A549 (cell line): Measurements from ENCODE around the gene LMNB1. TPM values are rescaled to one million over a fixed set of nuclear protein-coding genes. Genes with fewer than 3 reads are reported as not detected.
"Not testable (repeated sequence)": the region's sequence is repeated elsewhere in the genome, so short reads cannot be mapped to it uniquely, and the experiment has no call there.

Experiments
- ATAC-seq, 2 experiments: fragments of 200-7000 bp in 1 of 2; fragments of >200 bp in 1 of 2; cut with Nextera tagmentation in 1 of 2; cut with Tn5 transposase in 1 of 2; 3 replicates each; pipeline versions ENCODE4 v1.8.0 to v1.9.1; 2018 to 2020; ENCODE audit warnings: mild to moderate bottlenecking in 1 of 2, moderate library complexity in 1 of 2
- CTCF ChIA-PET: fragments of 300-600 bp; sonication (Branson Sonifier 250); formaldehyde crosslinking; extraction: SDS; loops from one replicate; lab custom pipeline; 2021; ENCODE audit warnings: antibody characterized with exemption, inconsistent platforms; lab: Yijun Ruan, JAX
- POLR2A ChIA-PET: fragments of 350-600 bp; formaldehyde crosslinking; extraction: SDS; loops from one replicate; lab custom pipeline; 2021; ENCODE audit warnings: antibody characterized with exemption, inconsistent platforms; lab: Yijun Ruan, JAX
- DNase-seq, 2 experiments: peaks; one replicate each; pipeline versions ENCODE4 v3.0.0 to v3.0.0-alpha.2; 2011 to 2016; ENCODE audit warnings: low read depth in 1 of 2, low spot score in 1 of 2
- FAIRE-seq: peaks from 2 replicates; lab custom pipeline; 2011; peaks lifted over from hg19 to GRCh38; lab: Jason Lieb, UNC
- H3K27ac ChIP-seq, 2 experiments: fragments of >200 bp; sonication (Bioruptor Twin); formaldehyde crosslinking; 3 replicates each; pipeline ENCODE4 v1.5.1; 2016 to 2017
- H3K4me1 ChIP-seq: fragments of >200 bp; sonication (Bioruptor Twin); formaldehyde crosslinking; 3 replicates; pipeline ENCODE4 v1.6.1; 2016
- H3K4me2 ChIP-seq: fragments of >200 bp; sonication (Bioruptor Twin); formaldehyde crosslinking; 3 replicates; pipeline ENCODE4 v1.6.1; 2016
- H3K4me3 ChIP-seq: fragments of >200 bp; sonication (Bioruptor Twin); formaldehyde crosslinking; 3 replicates; pipeline ENCODE4 v1.5.1; 2016
- H3K9me3 ChIP-seq: fragments of >200 bp; sonication (Bioruptor Twin); formaldehyde crosslinking; 3 replicates; pipeline ENCODE4 v1.6.1; 2016
- CEBPB ChIP-seq, 2 experiments: fragments of >200 bp in 1 of 2; sonication (Bioruptor Twin) in 1 of 2; formaldehyde crosslinking in 1 of 2; IDR thresholded peaks; 2 replicates each; pipeline ENCODE4 v1.6.1; 2012 to 2016
- CHD2 ChIP-seq: fragments of 150-350 bp; IDR thresholded peaks from 2 replicates; pipeline ENCODE4 v1.6.1; 2014; ENCODE audit warnings: low read length; ENCODE audit not compliant: partially characterized antibody
- CTCF ChIP-seq: fragments of >200 bp; sonication (Bioruptor Twin); formaldehyde crosslinking; IDR thresholded peaks from 3 replicates; pipeline ENCODE4 v1.5.1; 2016
- FOSB ChIP-seq: fragments of 250-450 bp; sonication (Bioruptor Pico); IDR thresholded peaks from 2 replicates; pipeline ENCODE4 v1.5.0; 2020; ENCODE audit warnings: mild to moderate bottlenecking, moderate library complexity
- FOSL2 ChIP-seq, 2 experiments: fragments of 450-650 bp in 1 of 2; fragments of >200 bp in 1 of 2; sonication (Bioruptor Twin) in 1 of 2; formaldehyde crosslinking; IDR thresholded peaks; 2 replicates each; pipeline versions ENCODE4 v1.5.0 to v1.6.1; 2016 to 2020; ENCODE audit warnings: mild to moderate bottlenecking in 1 of 2, moderate library complexity in 1 of 2
- HEYL ChIP-seq: fragments of 250-450 bp; sonication (Bioruptor Pico); IDR thresholded peaks from 2 replicates; pipeline ENCODE4 v1.8.0; 2021; ENCODE audit warnings: mild to moderate bottlenecking, moderate library complexity
- HOXB13 ChIP-seq: fragments of 250-450 bp; sonication (Bioruptor Pico); IDR thresholded peaks from 2 replicates; pipeline ENCODE4 v1.5.0; 2020; ENCODE audit warnings: low read depth, mild to moderate bottlenecking, moderate library complexity
- HOXB5 ChIP-seq: fragments of 250-450 bp; sonication (Bioruptor Pico); IDR thresholded peaks from 2 replicates; pipeline ENCODE4 v1.5.0; 2020; ENCODE audit warnings: mild to moderate bottlenecking, moderate library complexity
- JUNB ChIP-seq: fragments of >200 bp; sonication (Bioruptor Twin); formaldehyde crosslinking; IDR thresholded peaks from 2 replicates; pipeline ENCODE4 v1.6.1; 2016
- KDM5A ChIP-seq: fragments of 200-600 bp; sonication (generic); IDR thresholded peaks from 2 replicates; pipeline ENCODE4 v1.6.1; 2016; ENCODE audit warnings: antibody characterized with exemption, mild to moderate bottlenecking
- MAZ ChIP-seq: fragments of 150-350 bp; IDR thresholded peaks from 2 replicates; pipeline ENCODE4 v1.6.1; 2014; ENCODE audit warnings: antibody characterized with exemption, low read depth, low read length, borderline replicate concordance
- NPAS2 ChIP-seq: fragments of 250-450 bp; sonication (Bioruptor Pico); IDR thresholded peaks from 2 replicates; pipeline ENCODE4 v1.8.0; 2022; ENCODE audit warnings: mild to moderate bottlenecking, moderate library complexity, borderline replicate concordance
- POLR2A ChIP-seq: IDR thresholded peaks from 2 replicates; pipeline ENCODE4 v1.6.1; 2012; ENCODE audit warnings: mild to moderate bottlenecking, low read length
- POLR2AphosphoS2 ChIP-seq: conservative IDR thresholded peaks from 2 replicates; pipeline ENCODE4 v1.6.1; 2012; ENCODE audit warnings: low read length, improper control_type of control experiment, inconsistent platforms
- RARB ChIP-seq: fragments of 250-450 bp; sonication (Bioruptor Pico); IDR thresholded peaks from 2 replicates; pipeline ENCODE4 v1.8.0; 2021; ENCODE audit warnings: mild to moderate bottlenecking, moderate library complexity
- RCOR1 ChIP-seq: fragments of 150-350 bp; IDR thresholded peaks from 2 replicates; pipeline ENCODE4 v1.6.1; 2014; ENCODE audit warnings: antibody characterized with exemption, low read length, low read depth
- RFX5 ChIP-seq: fragments of 450-650 bp; IDR thresholded peaks from 2 replicates; pipeline ENCODE4 v1.7.1; 2014; ENCODE audit warnings: antibody characterized with exemption, mild to moderate bottlenecking, moderate library complexity
- RNF2 ChIP-seq: fragments of 200-600 bp; sonication (generic); IDR thresholded peaks from 2 replicates; pipeline ENCODE4 v1.6.1; 2016; ENCODE audit warnings: low read depth, mild to moderate bottlenecking, antibody characterized with exemption, moderate library complexity, borderline replicate concordance
- TFCP2L1 ChIP-seq: fragments of 250-450 bp; sonication (Bioruptor Pico); IDR thresholded peaks from 2 replicates; pipeline ENCODE4 v1.5.0; 2021; ENCODE audit warnings: mild to moderate bottlenecking
- TP53 ChIP-seq: fragments of 250-450 bp; sonication (Bioruptor Pico); IDR thresholded peaks from 2 replicates; pipeline ENCODE4 v1.5.0; 2021; ENCODE audit warnings: mild to moderate bottlenecking, moderate library complexity
- ZC3H11A ChIP-seq: fragments of 450-650 bp; IDR thresholded peaks from 2 replicates; pipeline ENCODE4 v1.6.1; 2014; ENCODE audit warnings: antibody characterized with exemption, mild to moderate bottlenecking
- ZFP36 ChIP-seq: fragments of 450-650 bp; IDR thresholded peaks from 2 replicates; pipeline ENCODE4 v1.6.1; 2014; ENCODE audit warnings: borderline replicate concordance; ENCODE audit not compliant: partially characterized antibody
- WGBS: methylation state at CpG from one replicate; pipeline ENCODE4 v1.1.6; 2017; ENCODE audit errors: missing lambda C conversion rate; 5-methylcytosine and 5-hydroxymethylcytosine counted together
- polyA plus RNA-seq, 4 experiments: library from polyadenylated mRNA; depleted of rRNA in 3 of 4; stranded (reverse); fragments of >200 nt; fragmentation: RNase III in 1 of 4; extraction: RNeasy Plus Mini Kit Qiagen cat#74134 plus additional on column Dnase treatment in 1 of 4; gene quantifications; 2 replicates in 3 of 4; 3 replicates in 1 of 4; pipeline ENCODE4 v1.2.3, GENCODE V29; 2011 to 2017
- TF ChIP-seq, protein P1 (sequence below): fragments of >200 bp; sonication (Bioruptor Twin); formaldehyde crosslinking; IDR thresholded peaks from 3 replicates; pipeline ENCODE4 v1.6.1; 2016
- TF ChIP-seq, protein P2 (sequence below): IDR thresholded peaks from 2 replicates; pipeline ENCODE4 v1.6.1; 2012
- TF ChIP-seq, protein P3 (sequence below): IDR thresholded peaks from 2 replicates; pipeline ENCODE4 v1.6.1; 2012
- TF ChIP-seq, protein P4 (sequence below): IDR thresholded peaks from 2 replicates; pipeline ENCODE4 v1.6.1; 2012; ENCODE audit warnings: low read depth, borderline replicate concordance

The LMNB1 gene
- polyA plus RNA-seq, 2 of the 4 experiments (the other 2 are of a cell fraction): 45.9 to 55.6 TPM

GRCh38 chr5:126776499-126777256, at the start of gene LMNB1 (continued):
- TF ChIP-seq, protein P1, sequence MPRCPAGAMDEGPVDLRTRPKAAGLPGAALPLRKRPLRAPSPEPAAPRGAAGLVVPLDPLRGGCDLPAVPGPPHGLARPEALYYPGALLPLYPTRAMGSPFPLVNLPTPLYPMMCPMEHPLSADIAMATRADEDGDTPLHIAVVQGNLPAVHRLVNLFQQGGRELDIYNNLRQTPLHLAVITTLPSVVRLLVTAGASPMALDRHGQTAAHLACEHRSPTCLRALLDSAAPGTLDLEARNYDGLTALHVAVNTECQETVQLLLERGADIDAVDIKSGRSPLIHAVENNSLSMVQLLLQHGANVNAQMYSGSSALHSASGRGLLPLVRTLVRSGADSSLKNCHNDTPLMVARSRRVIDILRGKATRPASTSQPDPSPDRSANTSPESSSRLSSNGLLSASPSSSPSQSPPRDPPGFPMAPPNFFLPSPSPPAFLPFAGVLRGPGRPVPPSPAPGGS: peak; percentile 78; the same call in 2 of the 3 replicates
- no peak for TF ChIP-seq HOXB13 (CRISPR knock-in tag)
- TF ChIP-seq KDM5A: no peak
- no peak for TF ChIP-seq NPAS2
- TF ChIP-seq CEBPB (IDR thresholded peaks at IDR 0.05): peak; percentile 62 to 94; a peak in 3 of 4 replicates
- 0 out of 2 replicates have a peak, but pooled peaks have one; percentile 48 for TF ChIP-seq RFX5
- no peak for TF ChIP-seq ZFP36
- TF ChIP-seq CHD2: no peak
- TF ChIP-seq, protein P2, sequence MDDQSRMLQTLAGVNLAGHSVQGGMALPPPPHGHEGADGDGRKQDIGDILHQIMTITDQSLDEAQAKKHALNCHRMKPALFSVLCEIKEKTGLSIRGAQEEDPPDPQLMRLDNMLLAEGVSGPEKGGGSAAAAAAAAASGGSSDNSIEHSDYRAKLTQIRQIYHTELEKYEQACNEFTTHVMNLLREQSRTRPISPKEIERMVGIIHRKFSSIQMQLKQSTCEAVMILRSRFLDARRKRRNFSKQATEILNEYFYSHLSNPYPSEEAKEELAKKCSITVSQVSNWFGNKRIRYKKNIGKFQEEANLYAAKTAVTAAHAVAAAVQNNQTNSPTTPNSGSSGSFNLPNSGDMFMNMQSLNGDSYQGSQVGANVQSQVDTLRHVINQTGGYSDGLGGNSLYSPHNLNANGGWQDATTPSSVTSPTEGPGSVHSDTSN: 0 out of 2 replicates have a peak, but pooled peaks have one; percentile 33

DNA sequence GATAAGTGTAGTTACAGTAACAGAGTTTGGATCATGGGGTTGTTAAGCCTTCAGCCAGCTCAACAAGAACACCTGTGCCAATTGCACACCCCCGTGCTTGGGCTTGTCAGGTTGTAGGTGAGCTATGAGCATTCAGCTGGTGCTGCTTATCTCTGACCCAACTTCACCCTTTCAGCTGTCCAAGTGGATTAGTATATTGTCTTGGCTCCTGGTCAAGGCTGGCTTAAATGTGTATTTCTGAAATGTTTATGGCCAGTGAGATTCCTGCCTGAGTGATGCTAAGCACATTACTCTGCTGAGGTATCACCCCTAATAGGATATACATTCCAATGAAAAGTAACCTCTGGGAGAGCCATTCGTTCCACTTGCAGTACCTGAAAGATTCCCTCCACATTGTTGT, 44.2 kb upstream of the LMNB1 start:
- no peak for TF ChIP-seq POLR2A
- no peak for TF ChIP-seq RNF2
- TF ChIP-seq TP53: no peak
- TF ChIP-seq, protein P1: no peak
- no peak for TF ChIP-seq RARB (CRISPR knock-in tag)
- no peak for TF ChIP-seq RCOR1
- no peak for TF ChIP-seq HEYL
- no peak for TF ChIP-seq POLR2AphosphoS2
- no peak for TF ChIP-seq FOSL2 (IDR thresholded peaks at IDR 0.05)
- no peak for TF ChIP-seq FOSL2 (CRISPR knock-in tag; IDR thresholded peaks at IDR 0.05)
- no peak for TF ChIP-seq HOXB13 (CRISPR knock-in tag)
- TF ChIP-seq, protein P3, sequence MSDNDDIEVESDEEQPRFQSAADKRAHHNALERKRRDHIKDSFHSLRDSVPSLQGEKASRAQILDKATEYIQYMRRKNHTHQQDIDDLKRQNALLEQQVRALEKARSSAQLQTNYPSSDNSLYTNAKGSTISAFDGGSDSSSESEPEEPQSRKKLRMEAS: no peak
- no peak for TF ChIP-seq JUNB
- TF ChIP-seq CTCF: no peak
- TF ChIP-seq ZC3H11A: no peak
- TF ChIP-seq CHD2: no peak
- no peak for TF ChIP-seq TFCP2L1 (CRISPR knock-in tag)
- TF ChIP-seq MAZ: no peak
- no peak for TF ChIP-seq FOSB (CRISPR knock-in tag)
- TF ChIP-seq, protein P4, sequence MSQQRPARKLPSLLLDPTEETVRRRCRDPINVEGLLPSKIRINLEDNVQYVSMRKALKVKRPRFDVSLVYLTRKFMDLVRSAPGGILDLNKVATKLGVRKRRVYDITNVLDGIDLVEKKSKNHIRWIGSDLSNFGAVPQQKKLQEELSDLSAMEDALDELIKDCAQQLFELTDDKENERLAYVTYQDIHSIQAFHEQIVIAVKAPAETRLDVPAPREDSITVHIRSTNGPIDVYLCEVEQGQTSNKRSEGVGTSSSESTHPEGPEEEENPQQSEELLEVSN: no peak
- TF ChIP-seq HOXB5 (CRISPR knock-in tag): no peak
- no peak overlapping the region for H3K4me3 ChIP-seq
- no peaks in the 10 kb centered on the region for H3K4me1 ChIP-seq
- DNase-seq (no peak), ATAC-seq (no peak), FAIRE-seq (no peak)
- ChIA-PET POLR2A (no interaction called here), CTCF (no interaction called here)
- no peak overlapping the region for H3K27ac ChIP-seq
- H3K9me3 ChIP-seq: no peaks in the 10 kb centered on the region
- WGBS: 38% methylated on average over 2 of the region's 2 CpGs
- no peak overlapping the region for H3K4me2 ChIP-seq

DNA sequence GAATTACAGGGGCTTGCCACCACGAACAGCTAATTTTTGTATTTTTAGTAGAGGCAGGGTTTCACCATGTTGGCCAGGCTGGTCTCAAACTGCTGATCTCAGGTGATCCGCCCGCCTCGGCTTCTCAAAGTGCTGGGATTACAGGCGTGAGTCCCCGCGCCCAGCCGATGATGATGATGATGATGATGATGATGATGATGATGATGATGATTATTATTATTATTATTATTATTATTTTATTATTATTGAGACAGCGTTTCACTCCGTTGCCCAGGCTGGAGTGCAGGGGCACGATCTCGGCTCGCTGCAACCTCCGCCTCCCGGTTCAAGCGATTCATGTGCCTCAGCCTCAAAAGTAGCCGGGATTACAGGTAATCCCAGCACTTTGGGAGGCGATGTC, 42.4 kb upstream of the LMNB1 start:
- POLR2A ChIA-PET, H3K4me1 ChIP-seq, CTCF ChIA-PET, H3K4me2 ChIP-seq, H3K27ac ChIP-seq, ATAC-seq, H3K4me3 ChIP-seq, FAIRE-seq, DNase-seq, H3K9me3 ChIP-seq: not testable (repeated sequence)
- WGBS: 86% methylated on average over 18 of the region's 18 CpGs
